HepG2 (cell line): Measurements from ENCODE around the gene EPHA2. TPM values are rescaled to one million over a fixed set of nuclear protein-coding genes. Genes with fewer than 3 reads are reported as not detected.

Experiments used
- ATAC-seq: fragments of 200-7000 bp; cut with Tn5 transposase; 3 replicates; pipeline ENCODE4 v1.9.1; 2020; ENCODE audit warnings: mild to moderate bottlenecking, moderate library complexity
- BruUV-seq: library from RNA; stranded (reverse); fragments of 400-500 nt; replicated peaks from 2 replicates; lab custom pipeline; 2021; lab: Mats Ljungman, UMichigan
- CTCF ChIA-PET: fragments of 300-600 bp; formaldehyde crosslinking; extraction: SDS; loops from one replicate; lab custom pipeline; 2021; ENCODE audit warnings: low total read pairs, inconsistent platforms, low intra/inter-chr PET ratio; lab: Yijun Ruan, JAX
- POLR2A ChIA-PET: fragments of 350-600 bp; sonication (Branson Sonifier 250); formaldehyde crosslinking; loops from one replicate; lab custom pipeline; 2020; ENCODE audit warnings: antibody characterized with exemption, inconsistent platforms; lab: Yijun Ruan, JAX
- DNase-seq: peaks from one replicate; pipeline ENCODE4 v3.0.0-alpha.2; 2015; ENCODE audit warnings: low spot score
- FAIRE-seq: peaks from 3 replicates; lab custom pipeline; 2011; peaks lifted over from hg19 to GRCh38; lab: Jason Lieb, UNC
- H2AFZ ChIP-seq: one replicate; pipeline ENCODE4 v1.6.1; 2011; ENCODE audit warnings: low read length, inconsistent platforms
- H3K27ac ChIP-seq: fragments of 300-600 bp; 3 replicates; pipeline ENCODE4 v1.8.0; 2011; ENCODE audit warnings: mixed run types, mild to moderate bottlenecking, mixed read lengths, low read length, inconsistent platforms; ENCODE audit not compliant: insufficient read depth; ENCODE audit errors: extremely low read length
- H3K27me3 ChIP-seq, 2 experiments: fragments of 200-600 bp in 1 of 2; 2 replicates in 1 of 2; 3 replicates in 1 of 2; pipeline versions ENCODE4 v1.6.0 to v1.8.0; 2011; ENCODE audit warnings: low read length in 2 of 2, mild to moderate bottlenecking in 2 of 2, moderate library complexity in 2 of 2, inconsistent platforms in 1 of 2; ENCODE audit not compliant: insufficient read depth in 2 of 2, control insufficient read depth in 1 of 2
- H3K36me3 ChIP-seq, 2 experiments: fragments of 200-600 bp in 1 of 2; replicated peaks in 1 of 2; 2 replicates in 1 of 2; 3 replicates in 1 of 2; pipeline versions ENCODE4 v1.5.1 to v1.8.0; 2011; ENCODE audit warnings: low read length in 2 of 2, inconsistent platforms in 1 of 2; ENCODE audit not compliant: insufficient read depth in 2 of 2, control insufficient read depth in 1 of 2
- H3K4me1 ChIP-seq: 2 replicates; pipeline ENCODE4 v1.5.1; 2012; ENCODE audit warnings: low read length, inconsistent platforms; ENCODE audit not compliant: insufficient read depth
- H3K4me2 ChIP-seq: 2 replicates; pipeline ENCODE4 v1.6.0; 2011; ENCODE audit warnings: low read depth, low read length, inconsistent platforms
- H3K4me3 ChIP-seq, 3 experiments: fragments of 200-600 bp in 1 of 3; sonication (generic), shearing (Covaris generic) in 1 of 3; replicated peaks in 1 of 3; 2 replicates each; pipeline ENCODE4 v1.5.1; 2011 to 2016; ENCODE audit warnings: low read length in 3 of 3, inconsistent platforms in 2 of 3, low read depth in 2 of 3, mild to moderate bottlenecking in 2 of 3, control low read depth in 1 of 3, mixed read lengths in 1 of 3; ENCODE audit not compliant: insufficient read depth in 1 of 3
- H3K79me2 ChIP-seq: one replicate; pipeline ENCODE4 v1.6.1; 2011; ENCODE audit warnings: low read length, inconsistent platforms; ENCODE audit not compliant: insufficient read depth
- H3K9ac ChIP-seq: 2 replicates; pipeline ENCODE4 v1.6.0; 2011; ENCODE audit warnings: mild to moderate bottlenecking, low read depth, low read length, inconsistent platforms; ENCODE audit not compliant: insufficient read depth
- H3K9me3 ChIP-seq: 2 replicates; pipeline ENCODE4 v1.5.1; 2012; ENCODE audit warnings: mild to moderate bottlenecking, low read length
- H4K20me1 ChIP-seq: 2 replicates; pipeline ENCODE4 v1.6.0; 2011; ENCODE audit warnings: inconsistent platforms, mild to moderate bottlenecking, low read length, moderate library complexity; ENCODE audit not compliant: insufficient read depth
- HNRNPK ChIP-seq: fragments of 200-400 bp; formaldehyde crosslinking; IDR thresholded peaks from 2 replicates; pipeline ENCODE4 v1.6.1; 2018; ENCODE audit warnings: low read length, low read depth, moderate library complexity, mild to moderate bottlenecking; ENCODE audit not compliant: poor library complexity, severe bottlenecking
- HNRNPL ChIP-seq: fragments of 200-400 bp; formaldehyde crosslinking; IDR thresholded peaks from 2 replicates; pipeline ENCODE4 v1.6.1; 2017; ENCODE audit warnings: mild to moderate bottlenecking, low read depth, low read length
- SALL2 ChIP-seq: sonication (generic); formaldehyde crosslinking; IDR thresholded peaks from 2 replicates; pipeline ENCODE4 v1.8.1; 2023; ENCODE audit warnings: mild to moderate bottlenecking, missing genetic modification reagents, inconsistent platforms
- ZBTB38 ChIP-seq: sonication (generic); formaldehyde crosslinking; IDR thresholded peaks from 2 replicates; pipeline ENCODE4 v1.5.1; 2020; ENCODE audit warnings: mild to moderate bottlenecking, missing genetic modification reagents
- ZNF660 ChIP-seq: sonication (generic); formaldehyde crosslinking; IDR thresholded peaks from 2 replicates; pipeline ENCODE4 v1.5.1; 2020; ENCODE audit warnings: mild to moderate bottlenecking, low read depth, missing genetic modification reagents, borderline replicate concordance
- WGBS: methylation state at CpG from one replicate; pipeline ENCODE4 v1.1.6; 2017; ENCODE audit warnings: low lambda C conversion rate; 5-methylcytosine and 5-hydroxymethylcytosine counted together
- in situ Hi-C: cut with HindIII; loops from 2 replicates; pipeline ENCODE4 v1.10.0; 2017; ENCODE audit warnings: low pct_unique_long_range_greater_than_20kb; ENCODE audit not compliant: extremely low pct_ligation_motif_present
- intact Hi-C: fragments of 100-400 bp; cut with micrococcal nuclease; formaldehyde crosslinking; loops from one replicate; pipeline ENCODE4 v1.10.0; 2022; ENCODE audit not compliant: unreplicated experiment
- polyA plus RNA-seq, 8 experiments: library from polyadenylated mRNA; depleted of rRNA in 3 of 8; stranded (reverse) in 7 of 8; unstranded in 1 of 8; fragments of >200 nt; fragmentation: Illumina TruSeq in 4 of 8; extraction: Trizol in 4 of 8; gene quantifications; 2 replicates each; pipeline versions ENCODE4 v1.2.1 to v1.2.3, GENCODE V29; 2011 to 2016; ENCODE audit warnings: low read depth in 4 of 8, missing spikeins in 1 of 8, mixed read lengths in 1 of 8; ENCODE audit not compliant: insufficient read depth in 1 of 8
- total RNA-seq, 5 experiments: library from RNA; depleted of rRNA; stranded (reverse); fragments of >200 nt; fragmentation: Illumina TruSeq; extraction: Trizol; gene quantifications; 2 replicates each; pipeline ENCODE4 v1.2.3, GENCODE V29; 2016; ENCODE audit warnings: low read depth in 1 of 5
- TF ChIP-seq, protein P1 (sequence below): sonication (generic); formaldehyde crosslinking; conservative IDR thresholded peaks from 2 replicates; pipeline ENCODE4 v1.4.0; 2020; ENCODE audit warnings: missing genetic modification reagents

Gene EPHA2
- total and polyA plus RNA-seq, 2 of the 13 experiments (the other 11 are each of a cell fraction or from before 2014, with no cell fraction given) = 33.6 to 53.6 TPM

DNA sequence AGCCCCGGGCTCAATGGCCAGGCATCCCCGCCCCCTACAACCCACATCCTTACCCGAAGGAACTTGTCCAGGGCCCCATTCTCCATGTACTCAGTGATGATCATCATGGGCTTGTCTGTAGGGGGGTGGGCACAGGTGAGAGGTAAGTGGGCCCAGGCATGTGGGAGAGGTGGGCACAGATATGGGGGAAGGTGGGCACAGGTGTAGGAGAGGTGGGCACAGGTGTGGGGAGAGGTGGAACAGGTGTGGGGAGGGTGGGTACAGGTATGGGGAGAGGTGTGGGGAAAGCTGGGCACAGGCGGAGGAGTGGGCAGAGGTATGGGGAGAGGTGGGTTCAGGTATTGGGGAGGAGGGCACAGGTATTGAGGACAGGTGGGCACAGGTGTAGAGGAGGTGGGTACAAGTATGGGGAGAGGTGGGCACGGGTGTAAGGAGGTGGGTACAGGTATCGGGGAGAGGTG, 23.5 kb downstream of the EPHA2 start:
- Histone ChIP-seq H3K79me2 (no peaks in the 10 kb centered on the region), H2AFZ (no peak overlapping the region), H3K4me1 (no peaks in the 10 kb centered on the region), H4K20me1 (peaks cover 27% of the 10 kb centered on the region), H3K27ac (no peak overlapping the region), H3K9ac (no peak overlapping the region), H3K27me3 (no peaks in the 10 kb centered on the region; a peak in 1 of 5 replicates), H3K4me3 (no peak overlapping the region)
- ChIA-PET POLR2A (no interaction called here), CTCF (no interaction called here)
- 100% methylated on average over 6 of the region's 6 CpGs for WGBS
- FAIRE-seq (no peak), ATAC-seq (no peak), DNase-seq (no peak)
- intact Hi-C loops = no loop called here
- TF ChIP-seq, protein P1, sequence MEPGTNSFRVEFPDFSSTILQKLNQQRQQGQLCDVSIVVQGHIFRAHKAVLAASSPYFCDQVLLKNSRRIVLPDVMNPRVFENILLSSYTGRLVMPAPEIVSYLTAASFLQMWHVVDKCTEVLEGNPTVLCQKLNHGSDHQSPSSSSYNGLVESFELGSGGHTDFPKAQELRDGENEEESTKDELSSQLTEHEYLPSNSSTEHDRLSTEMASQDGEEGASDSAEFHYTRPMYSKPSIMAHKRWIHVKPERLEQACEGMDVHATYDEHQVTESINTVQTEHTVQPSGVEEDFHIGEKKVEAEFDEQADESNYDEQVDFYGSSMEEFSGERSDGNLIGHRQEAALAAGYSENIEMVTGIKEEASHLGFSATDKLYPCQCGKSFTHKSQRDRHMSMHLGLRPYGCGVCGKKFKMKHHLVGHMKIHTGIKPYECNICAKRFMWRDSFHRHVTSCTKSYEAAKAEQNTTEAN (CRISPR knock-in tag) = no peak
- TF ChIP-seq SALL2 (CRISPR knock-in tag) (no peak), HNRNPL (0 out of 2 replicates have a peak, but pooled peaks have one; percentile 26), ZNF660 (CRISPR knock-in tag) (no peak), HNRNPK (no peak), ZBTB38 (no peak)
- TF ChIP-seq, all 625 proteins: peak for 1
- H3K36me3 ChIP-seq = peaks cover 68 to 86% of the 10 kb centered on the region in 2 experiments
- H3K9me3 ChIP-seq = no peaks in the 10 kb centered on the region
- H3K4me2 ChIP-seq = no peak overlapping the region
- BruUV-seq = no TSS peak
- in situ Hi-C loops = no loop called here
